HG03558 (cell line): ENCODE data around the gene CDKAL1.
"Not testable (repeated sequence)": the region's sequence is repeated elsewhere in the genome, so short reads cannot be mapped to it uniquely, and the experiment has no call there.

Experiments
- ATAC-seq: cut with Tn5 transposase; IDR thresholded peaks from one replicate; pipeline ENCODE4 v1.9.1; 2021; ENCODE audit warnings: moderate number of reproducible peaks; ENCODE audit not compliant: unreplicated experiment; ENCODE audit errors: extremely low read depth

Gene CDKAL1

DNA sequence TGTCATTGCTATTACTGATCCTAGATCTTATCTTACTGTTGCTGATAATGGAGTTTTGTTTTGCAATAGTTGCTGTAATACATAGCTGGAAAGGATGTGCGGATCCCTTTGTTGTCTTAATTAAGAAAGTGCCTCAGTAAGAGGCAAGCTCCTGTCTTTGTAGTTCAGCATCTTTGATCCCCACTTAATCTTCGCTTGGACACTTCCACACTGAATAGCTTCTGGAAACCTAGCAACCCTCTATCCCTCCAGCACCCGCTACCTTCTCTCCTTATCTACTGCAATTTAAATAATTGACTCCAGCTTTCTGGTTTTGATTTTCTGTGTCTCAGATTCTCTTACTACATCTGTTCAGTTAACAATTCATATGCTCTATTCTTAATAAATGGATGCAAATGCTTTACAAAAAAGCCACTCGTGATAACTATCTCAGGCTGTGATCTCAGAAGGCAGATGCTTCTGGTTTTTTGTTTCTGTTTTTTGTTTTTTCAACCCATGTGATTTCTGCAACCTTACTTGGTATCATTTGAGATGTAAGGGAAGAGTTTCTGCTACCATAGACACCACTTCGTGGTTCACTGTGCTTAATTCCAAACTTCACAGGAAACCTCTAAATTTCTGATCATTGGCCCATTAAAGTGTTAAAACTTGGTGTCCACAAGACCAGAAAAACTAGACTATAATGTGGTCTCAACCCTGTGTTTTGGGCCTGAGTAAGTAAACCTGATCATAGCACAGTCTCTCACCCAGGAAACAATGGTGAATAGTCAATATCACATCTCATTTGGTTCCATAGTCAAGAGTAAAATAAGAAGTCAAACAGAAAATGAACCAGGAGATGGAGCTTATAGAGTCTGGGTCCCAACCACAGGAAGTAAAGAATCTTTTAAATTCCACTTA lies 707.2 kb downstream of the CDKAL1 start:
- ATAC-seq, result no peak

GRCh38 chr6:21244897-21245470 lies 710.7 kb downstream of the CDKAL1 start:
- ATAC-seq, result no peak

- ATAC-seq, result no peak
Observed at GRCh38 chr6:21245488-21245887, 711.2 kb downstream of the CDKAL1 start.

DNA sequence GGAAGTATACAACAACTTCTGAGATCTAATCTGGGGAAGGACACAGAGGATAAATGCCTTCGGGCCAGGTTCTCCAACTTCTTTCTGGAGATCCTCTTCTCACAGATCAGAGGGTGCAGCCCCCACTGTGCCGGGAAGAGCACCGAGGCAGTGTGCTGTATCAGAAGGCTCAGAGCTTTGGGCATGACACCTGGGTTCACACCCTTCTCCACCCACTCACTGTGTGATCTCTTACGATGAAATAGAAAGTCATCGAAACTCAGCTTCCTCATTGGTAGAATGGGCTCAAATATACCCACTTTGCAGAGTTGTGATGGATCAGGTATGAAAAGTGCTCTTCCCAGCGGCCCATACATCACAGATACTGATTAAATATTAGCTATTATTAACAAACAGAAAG lies 711.8 kb downstream of the CDKAL1 start:
- no peak for ATAC-seq

GRCh38 chr6:21254460-21254859 lies 720.2 kb downstream of the CDKAL1 start:
- ATAC-seq, result not testable (repeated sequence)

DNA sequence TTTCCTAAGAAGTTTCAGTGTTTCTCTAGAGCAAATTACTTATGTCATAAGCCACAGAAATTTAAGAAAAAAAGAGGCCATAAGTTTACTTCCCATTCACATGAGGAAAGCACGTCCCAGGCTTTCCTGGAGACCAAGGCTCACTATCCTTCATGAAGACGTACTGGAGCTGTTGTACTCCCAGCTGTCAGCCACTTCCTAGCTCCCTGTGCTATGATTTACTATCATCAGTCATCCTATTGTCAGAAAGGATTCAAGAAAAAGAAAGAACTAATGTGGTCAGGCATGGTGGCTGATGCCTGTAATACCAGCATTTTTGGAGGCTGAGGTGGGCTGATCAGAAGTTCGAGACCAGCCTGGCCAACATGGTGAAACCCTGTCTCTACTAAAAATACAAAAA lies 721.9 kb downstream of the CDKAL1 start:
- no peak for ATAC-seq

GRCh38 chr6:21257125-21257524 lies 722.9 kb downstream of the CDKAL1 start:
- no peak for ATAC-seq

- ATAC-seq, result no peak
Observed at GRCh38 chr6:21258665-21259064, 724.4 kb downstream of the CDKAL1 start.

GRCh38 chr6:21259660-21260059 lies 725.4 kb downstream of the CDKAL1 start:
- ATAC-seq, result no peak

- ATAC-seq, result no peak
Observed at GRCh38 chr6:21262504-21262903, 728.2 kb downstream of the CDKAL1 start.

- peak; percentile 56 for ATAC-seq
Observed at GRCh38 chr6:21263531-21264287, 729.5 kb downstream of the CDKAL1 start.

- no peak for ATAC-seq
Observed at GRCh38 chr6:21264288-21265033, 730.2 kb downstream of the CDKAL1 start.

GRCh38 chr6:21265034-21265729 lies 730.9 kb downstream of the CDKAL1 start:
- no peak for ATAC-seq

GRCh38 chr6:21265730-21266044 lies 731.4 kb downstream of the CDKAL1 start:
- ATAC-seq, result no peak

DNA sequence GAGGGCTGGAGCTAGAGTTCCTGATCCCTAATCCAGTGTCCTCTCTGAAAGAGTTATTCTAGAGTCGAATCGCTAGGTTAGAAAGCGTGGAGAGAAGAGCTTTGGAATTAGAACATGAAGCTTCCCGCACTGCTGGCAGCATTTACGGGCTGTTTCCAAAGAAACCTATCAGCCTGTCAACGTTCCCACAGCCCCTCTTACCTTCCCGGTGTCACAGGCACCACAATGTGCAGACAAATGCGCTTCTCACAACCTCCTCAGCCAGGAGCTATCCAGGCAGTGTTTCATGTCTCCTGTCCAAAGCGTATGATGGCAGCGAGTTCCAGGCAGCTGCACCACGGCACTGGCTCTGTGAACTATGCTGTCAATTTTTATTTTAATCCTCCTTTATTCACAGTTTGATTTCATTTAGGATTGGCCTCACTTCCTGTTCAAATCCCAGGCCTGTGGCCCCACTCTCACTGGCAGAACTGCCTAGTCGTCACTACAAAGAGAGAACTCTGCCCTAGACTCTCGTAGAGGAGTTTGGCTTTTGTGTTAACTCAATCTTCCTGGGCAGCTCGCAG lies 736.5 kb downstream of the CDKAL1 start:
- ATAC-seq, result no peak

GRCh38 chr6:21271428-21272155 lies 737.3 kb downstream of the CDKAL1 start:
- no peak for ATAC-seq

- ATAC-seq, result no peak
Observed at GRCh38 chr6:21273451-21273850, 739.2 kb downstream of the CDKAL1 start.

- ATAC-seq, result no peak
Observed at GRCh38 chr6:21274851-21275250, 740.6 kb downstream of the CDKAL1 start.
